WTC11 (cell line): ENCODE data around the gene MSI2. TPM values are rescaled to one million over a fixed set of nuclear protein-coding genes. Genes with fewer than 3 reads are reported as not detected.

Experiments used
- ATAC-seq: fragments of 200-7000 bp; cut with Tn5 transposase; 2 replicates; pipeline ENCODE4 v1.10.0; 2021; ENCODE audit warnings: mild to moderate bottlenecking, moderate library complexity
- CTCF ChIA-PET: fragments of 300-600 bp; sonication (Branson Sonifier 250); formaldehyde crosslinking; loops from one replicate; lab custom pipeline; 2021; ENCODE audit warnings: antibody characterized with exemption; lab: Charles Lee
- POLR2A ChIA-PET: fragments of 350-600 bp; sonication (Branson Sonifier 250); formaldehyde crosslinking; loops from one replicate; lab custom pipeline; 2021; ENCODE audit warnings: antibody characterized with exemption; lab: Charles Lee
- DNase-seq: peaks from one replicate; pipeline ENCODE4 v3.0.0; 2021; ENCODE audit warnings: low spot score
- H3K27ac Mint-ChIP-seq: 2 replicates; pipeline ENCODE4 v1.8.0; 2021; ENCODE audit warnings: mixed read lengths
- H3K27me3 Mint-ChIP-seq: 2 replicates; pipeline ENCODE4 v1.8.0; 2021; ENCODE audit warnings: low read depth, mild to moderate bottlenecking, moderate library complexity, mixed read lengths
- H3K36me3 Mint-ChIP-seq: 2 replicates; pipeline ENCODE4 v1.8.0; 2021; ENCODE audit warnings: mixed read lengths
- H3K4me1 Mint-ChIP-seq: 2 replicates; pipeline ENCODE4 v1.8.0; 2022; ENCODE audit warnings: mixed read lengths
- H3K4me3 Mint-ChIP-seq: 2 replicates; pipeline ENCODE4 v1.8.0; 2021; ENCODE audit warnings: mild to moderate bottlenecking, moderate library complexity, mixed read lengths
- H3K9me3 Mint-ChIP-seq: 2 replicates; pipeline ENCODE4 v1.8.0; 2021; ENCODE audit warnings: mixed read lengths
- ATF2 ChIP-seq: sonication (generic); formaldehyde crosslinking; IDR thresholded peaks from 2 replicates; pipeline ENCODE4 v1.8.1; 2022; ENCODE audit warnings: low read depth, missing genetic modification reagents, borderline replicate concordance
- CREM ChIP-seq: sonication (generic); formaldehyde crosslinking; IDR thresholded peaks from 2 replicates; pipeline ENCODE4 v1.8.1; 2022; ENCODE audit warnings: mild to moderate bottlenecking, missing genetic modification reagents, moderate library complexity
- FOXP1 ChIP-seq: sonication (generic); formaldehyde crosslinking; IDR thresholded peaks from 2 replicates; pipeline ENCODE4 v1.8.0; 2022; ENCODE audit warnings: missing genetic modification reagents, mild to moderate bottlenecking, moderate library complexity, borderline replicate concordance
- JAZF1 ChIP-seq: fragments of 250-450 bp; sonication (Bioruptor Pico); IDR thresholded peaks from 2 replicates; pipeline ENCODE4 v1.9.0; 2021; ENCODE audit warnings: moderate library complexity, mild to moderate bottlenecking, inconsistent platforms
- JUN ChIP-seq: sonication (generic); formaldehyde crosslinking; IDR thresholded peaks from 2 replicates; pipeline ENCODE4 v1.8.0; 2023; ENCODE audit warnings: mild to moderate bottlenecking, missing genetic modification reagents
- MXD4 ChIP-seq: fragments of 250-450 bp; sonication (Bioruptor Pico); IDR thresholded peaks from 2 replicates; pipeline ENCODE4 v1.8.0; 2021; ENCODE audit warnings: mild to moderate bottlenecking, moderate library complexity, borderline replicate concordance
- NR1H2 ChIP-seq: sonication (generic); formaldehyde crosslinking; IDR thresholded peaks from 2 replicates; pipeline ENCODE4 v1.9.0; 2021; ENCODE audit warnings: mild to moderate bottlenecking, moderate library complexity, missing genetic modification reagents
- NR3C1 ChIP-seq: sonication (generic); formaldehyde crosslinking; conservative IDR thresholded peaks from 2 replicates; pipeline ENCODE4 v1.8.1; 2023; ENCODE audit warnings: low read depth, mild to moderate bottlenecking, missing genetic modification reagents
- SMAD3 ChIP-seq: sonication (generic); formaldehyde crosslinking; IDR thresholded peaks from 2 replicates; pipeline ENCODE4 v1.8.0; 2022; ENCODE audit warnings: missing genetic modification reagents, mild to moderate bottlenecking, borderline replicate concordance
- SMAD4 ChIP-seq: sonication (generic); formaldehyde crosslinking; IDR thresholded peaks from 2 replicates; pipeline ENCODE4 v1.8.0; 2022; ENCODE audit warnings: mild to moderate bottlenecking, missing genetic modification reagents
- SOX15 ChIP-seq: fragments of 250-450 bp; sonication (Bioruptor Pico); IDR thresholded peaks from 2 replicates; pipeline ENCODE4 v1.9.0; 2021; ENCODE audit warnings: mild to moderate bottlenecking
- TEAD4 ChIP-seq: sonication (generic); formaldehyde crosslinking; IDR thresholded peaks from 2 replicates; pipeline ENCODE4 v1.8.0; 2022; ENCODE audit warnings: mild to moderate bottlenecking, missing genetic modification reagents
- ZNF219 ChIP-seq: sonication (generic); formaldehyde crosslinking; IDR thresholded peaks from 2 replicates; pipeline ENCODE4 v1.8.0; 2023; ENCODE audit warnings: missing genetic modification reagents, mild to moderate bottlenecking, borderline replicate concordance
- ZNF396 ChIP-seq: fragments of 250-450 bp; sonication (Bioruptor Pico); IDR thresholded peaks from 2 replicates; pipeline ENCODE4 v1.8.0; 2021; ENCODE audit warnings: mild to moderate bottlenecking, moderate library complexity, borderline replicate concordance
- ZNF532 ChIP-seq: fragments of 250-450 bp; sonication (Bioruptor Pico); IDR thresholded peaks from 2 replicates; pipeline ENCODE4 v1.9.0; 2021; ENCODE audit warnings: mild to moderate bottlenecking, borderline replicate concordance
- total RNA-seq: library from RNA; stranded (reverse); gene quantifications from 3 replicates; pipeline ENCODE4 v1.2.3, GENCODE V29; 2021
- TF ChIP-seq, protein P1 (sequence below): fragments of 250-450 bp; sonication (Bioruptor Pico); IDR thresholded peaks from 2 replicates; pipeline ENCODE4 v2.1.2; 2022; ENCODE audit warnings: mild to moderate bottlenecking, moderate library complexity
- TF ChIP-seq, protein P2 (sequence below): sonication (generic); formaldehyde crosslinking; IDR thresholded peaks from 2 replicates; pipeline ENCODE4 v1.8.1; 2022; ENCODE audit warnings: missing genetic modification reagents, borderline replicate concordance
- TF ChIP-seq, protein P3 (sequence below): fragments of 250-450 bp; sonication (Bioruptor Pico); conservative IDR thresholded peaks from 2 replicates; pipeline ENCODE4 v1.9.0; 2021; ENCODE audit warnings: mild to moderate bottlenecking
- TF ChIP-seq, protein P4 (sequence below): sonication (generic); formaldehyde crosslinking; IDR thresholded peaks from 2 replicates; pipeline ENCODE4 v1.8.1; 2023; ENCODE audit warnings: mild to moderate bottlenecking, missing genetic modification reagents, borderline replicate concordance

MSI2 gene
- total RNA-seq, 1 experiment from 2014 or later = 82.1 TPM

DNA sequence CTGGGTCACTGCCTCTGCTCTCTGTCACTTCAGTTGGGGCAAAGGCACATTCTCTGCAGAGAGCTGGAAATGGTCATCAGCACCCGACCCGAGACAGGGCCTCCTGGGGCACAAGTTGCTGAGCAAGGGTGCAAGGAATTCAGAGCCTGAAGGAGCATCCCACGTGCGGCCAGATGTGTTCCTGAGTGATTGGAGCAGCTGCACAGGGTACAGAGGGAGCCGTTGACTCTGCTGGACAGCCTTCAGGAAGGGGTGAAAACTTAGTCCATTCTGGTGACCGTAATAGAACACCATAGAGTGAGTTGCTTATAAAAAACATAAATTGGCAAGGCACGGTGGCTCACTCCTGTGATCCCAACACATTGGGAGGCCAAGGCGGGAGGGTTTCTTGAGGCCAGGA, 382.0 kb downstream of the MSI2 start:
- Mint-ChIP-seq H3K9me3 (peaks cover 10% of the 10 kb centered on the region), H3K4me3 (no peak overlapping the region), H3K36me3 (peaks cover 9% of the 10 kb centered on the region), H3K4me1 (peaks cover 24% of the 10 kb centered on the region), H3K27me3 (no peaks in the 10 kb centered on the region), H3K27ac (no peak overlapping the region)
- ATAC-seq (no peak), DNase-seq (no peak)
- ChIA-PET CTCF (interaction anchor here (1.0 kb wide), 1 partner anchor 34 kb away, joined by 4 read pairs; no protein-coding TSS in a partner anchor), POLR2A (no interaction called here)
- TF ChIP-seq NR1H2 (CRISPR knock-in tag) (no peak), JAZF1 (CRISPR knock-in tag) (no peak), ZNF532 (no peak), ZNF219 (no peak), CREM (CRISPR knock-in tag) (no peak)
- TF ChIP-seq, protein P1, sequence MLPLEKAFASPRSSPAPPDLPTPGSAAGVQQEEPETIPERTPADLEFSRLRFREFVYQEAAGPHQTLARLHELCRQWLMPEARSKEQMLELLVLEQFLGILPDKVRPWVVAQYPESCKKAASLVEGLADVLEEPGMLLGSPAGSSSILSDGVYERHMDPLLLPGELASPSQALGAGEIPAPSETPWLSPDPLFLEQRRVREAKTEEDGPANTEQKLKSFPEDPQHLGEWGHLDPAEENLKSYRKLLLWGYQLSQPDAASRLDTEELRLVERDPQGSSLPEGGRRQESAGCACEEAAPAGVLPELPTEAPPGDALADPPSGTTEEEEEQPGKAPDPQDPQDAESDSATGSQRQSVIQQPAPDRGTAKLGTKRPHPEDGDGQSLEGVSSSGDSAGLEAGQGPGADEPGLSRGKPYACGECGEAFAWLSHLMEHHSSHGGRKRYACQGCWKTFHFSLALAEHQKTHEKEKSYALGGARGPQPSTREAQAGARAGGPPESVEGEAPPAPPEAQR (CRISPR knock-in tag) = no peak
- TF ChIP-seq, protein P2, sequence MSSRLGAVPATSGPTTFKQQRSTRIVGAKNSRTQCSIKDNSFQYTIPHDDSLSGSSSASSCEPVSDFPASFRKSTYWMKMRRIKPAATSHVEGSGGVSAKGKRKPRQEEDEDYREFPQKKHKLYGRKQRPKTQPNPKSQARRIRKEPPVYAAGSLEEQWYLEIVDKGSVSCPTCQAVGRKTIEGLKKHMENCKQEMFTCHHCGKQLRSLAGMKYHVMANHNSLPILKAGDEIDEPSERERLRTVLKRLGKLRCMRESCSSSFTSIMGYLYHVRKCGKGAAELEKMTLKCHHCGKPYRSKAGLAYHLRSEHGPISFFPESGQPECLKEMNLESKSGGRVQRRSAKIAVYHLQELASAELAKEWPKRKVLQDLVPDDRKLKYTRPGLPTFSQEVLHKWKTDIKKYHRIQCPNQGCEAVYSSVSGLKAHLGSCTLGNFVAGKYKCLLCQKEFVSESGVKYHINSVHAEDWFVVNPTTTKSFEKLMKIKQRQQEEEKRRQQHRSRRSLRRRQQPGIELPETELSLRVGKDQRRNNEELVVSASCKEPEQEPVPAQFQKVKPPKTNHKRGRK (CRISPR knock-in tag) = no peak

DNA sequence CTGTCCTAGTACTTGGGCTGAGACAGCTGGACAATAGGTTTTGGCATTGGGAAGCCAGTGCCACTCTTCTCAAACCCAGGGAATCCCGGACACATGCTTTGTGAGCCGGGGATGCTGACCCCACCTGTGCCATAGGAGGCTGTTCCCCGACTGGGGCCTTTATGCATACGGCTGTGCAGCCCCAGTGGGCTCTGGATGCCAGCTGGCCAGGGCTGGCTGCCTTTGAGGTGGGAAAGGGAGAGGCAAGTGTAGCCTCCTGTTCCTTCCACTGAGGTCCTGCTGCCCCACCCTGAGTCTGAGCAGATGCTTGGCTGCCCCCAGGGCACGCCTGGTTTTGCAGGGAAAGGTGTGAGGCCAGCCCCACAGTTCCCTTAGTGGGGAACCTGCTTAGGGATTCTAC, 383.1 kb downstream of the MSI2 start:
- no peak for ATAC-seq
- H3K36me3 Mint-ChIP-seq = peaks cover 4% of the 10 kb centered on the region
- TF ChIP-seq ATF2 (no peak), SOX15 (CRISPR knock-in tag) (no peak), ZNF219 (no peak), NR3C1 (CRISPR knock-in tag) (no peak), MXD4 (CRISPR knock-in tag) (no peak), ZNF396 (no peak), FOXP1 (CRISPR knock-in tag) (no peak), JAZF1 (CRISPR knock-in tag) (no peak), TEAD4 (CRISPR knock-in tag) (no peak), SMAD3 (CRISPR knock-in tag) (no peak), JUN (CRISPR knock-in tag) (no peak), SMAD4 (no peak)
- TF ChIP-seq, protein P3, sequence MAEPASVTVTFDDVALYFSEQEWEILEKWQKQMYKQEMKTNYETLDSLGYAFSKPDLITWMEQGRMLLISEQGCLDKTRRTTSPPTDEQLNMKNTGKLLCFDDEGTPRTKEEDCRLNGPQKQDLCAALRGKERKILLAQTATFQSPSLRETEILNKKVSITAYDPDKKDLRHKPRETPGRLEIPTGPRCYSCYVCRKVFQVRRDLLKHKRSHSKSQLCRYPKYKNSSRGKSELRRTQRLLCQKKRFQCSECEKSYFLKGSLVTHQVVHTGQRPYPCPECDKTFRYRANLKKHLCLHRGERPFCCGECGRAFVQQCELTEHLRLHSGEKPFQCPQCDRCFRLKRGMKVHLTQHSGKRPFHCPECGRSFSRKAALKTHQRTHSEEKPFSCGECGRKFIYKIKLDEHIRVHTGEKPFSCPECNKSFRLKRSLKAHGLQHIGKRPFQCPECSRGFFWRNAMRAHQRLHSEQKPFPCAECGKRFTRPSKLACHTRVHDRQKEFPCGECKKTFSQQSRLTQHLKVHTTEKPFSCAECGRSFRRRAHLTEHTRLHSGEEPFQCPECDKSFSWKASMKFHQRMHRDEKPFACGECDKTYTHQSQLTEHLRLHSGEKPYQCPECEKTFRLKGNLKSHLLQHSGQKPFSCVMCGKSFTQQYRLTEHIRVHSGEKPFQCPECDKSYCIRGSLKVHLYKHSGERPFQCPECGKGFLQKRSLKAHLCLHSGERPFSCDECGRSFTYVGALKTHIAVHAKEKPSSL = no peak
- TF ChIP-seq, protein P4, sequence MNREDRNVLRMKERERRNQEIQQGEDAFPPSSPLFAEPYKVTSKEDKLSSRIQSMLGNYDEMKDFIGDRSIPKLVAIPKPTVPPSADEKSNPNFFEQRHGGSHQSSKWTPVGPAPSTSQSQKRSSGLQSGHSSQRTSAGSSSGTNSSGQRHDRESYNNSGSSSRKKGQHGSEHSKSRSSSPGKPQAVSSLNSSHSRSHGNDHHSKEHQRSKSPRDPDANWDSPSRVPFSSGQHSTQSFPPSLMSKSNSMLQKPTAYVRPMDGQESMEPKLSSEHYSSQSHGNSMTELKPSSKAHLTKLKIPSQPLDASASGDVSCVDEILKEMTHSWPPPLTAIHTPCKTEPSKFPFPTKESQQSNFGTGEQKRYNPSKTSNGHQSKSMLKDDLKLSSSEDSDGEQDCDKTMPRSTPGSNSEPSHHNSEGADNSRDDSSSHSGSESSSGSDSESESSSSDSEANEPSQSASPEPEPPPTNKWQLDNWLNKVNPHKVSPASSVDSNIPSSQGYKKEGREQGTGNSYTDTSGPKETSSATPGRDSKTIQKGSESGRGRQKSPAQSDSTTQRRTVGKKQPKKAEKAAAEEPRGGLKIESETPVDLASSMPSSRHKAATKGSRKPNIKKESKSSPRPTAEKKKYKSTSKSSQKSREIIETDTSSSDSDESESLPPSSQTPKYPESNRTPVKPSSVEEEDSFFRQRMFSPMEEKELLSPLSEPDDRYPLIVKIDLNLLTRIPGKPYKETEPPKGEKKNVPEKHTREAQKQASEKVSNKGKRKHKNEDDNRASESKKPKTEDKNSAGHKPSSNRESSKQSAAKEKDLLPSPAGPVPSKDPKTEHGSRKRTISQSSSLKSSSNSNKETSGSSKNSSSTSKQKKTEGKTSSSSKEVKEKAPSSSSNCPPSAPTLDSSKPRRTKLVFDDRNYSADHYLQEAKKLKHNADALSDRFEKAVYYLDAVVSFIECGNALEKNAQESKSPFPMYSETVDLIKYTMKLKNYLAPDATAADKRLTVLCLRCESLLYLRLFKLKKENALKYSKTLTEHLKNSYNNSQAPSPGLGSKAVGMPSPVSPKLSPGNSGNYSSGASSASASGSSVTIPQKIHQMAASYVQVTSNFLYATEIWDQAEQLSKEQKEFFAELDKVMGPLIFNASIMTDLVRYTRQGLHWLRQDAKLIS (CRISPR knock-in tag) = no peak

More for the DNA sequence above, 383.1 kb downstream of the MSI2 start:
- DNase-seq = no peak
- peaks cover 5% of the 10 kb centered on the region for H3K9me3 Mint-ChIP-seq
- no peak overlapping the region for H3K4me3 Mint-ChIP-seq
- peaks cover 24% of the 10 kb centered on the region for H3K4me1 Mint-ChIP-seq
- H3K27me3 Mint-ChIP-seq = no peaks in the 10 kb centered on the region
- CTCF ChIA-PET = interaction anchor here (4.9 kb wide), 1 partner anchor 32 kb away, joined by 46 read pairs; no protein-coding TSS in a partner anchor
- H3K27ac Mint-ChIP-seq = no peak overlapping the region
- POLR2A ChIA-PET = no interaction called here
